Measurements from ENCODE around the gene CHRNA9. TPM values are rescaled to one million over a fixed set of nuclear protein-coding genes. Genes with fewer than 3 reads are reported as not detected.

CHRNA9 gene
- total RNA-seq, 2 experiments from 2014 or later, result not detected

- Histone ChIP-seq H3K9me3 (ENCODE audit: low read length) (peaks cover 11% of the 10 kb centered on the region), H3K27ac (ENCODE audit: low read depth, low read length, poor library complexity, severe bottlenecking) (peak overlapping the region; percentile 90), H3K4me2 (ENCODE audit: low read length) (peak overlapping the region; percentile 88), H3K4me3 (ENCODE audit: low read depth, low read length, poor library complexity, severe bottlenecking) (peak overlapping the region; percentile 58), H3K9me2 (ENCODE audit: insufficient read depth, low read length) (no peaks in the 10 kb centered on the region), H3K79me2 (ENCODE audit: insufficient read depth, low read depth, low read length) (peaks cover 4% of the 10 kb centered on the region; the same call in 1 of the 2 replicates), H3K36me3 (ENCODE audit: insufficient read depth, low read length) (no peaks in the 10 kb centered on the region; the same call in 1 of the 2 replicates), H2AFZ (ENCODE audit: low read length) (peak overlapping the region; percentile 52; the same call in 1 of the 2 replicates), H4K20me1 (ENCODE audit: insufficient read depth, low read length) (no peaks in the 10 kb centered on the region), H3K4me1 (ENCODE audit: insufficient read depth, low read length, poor library complexity, severe bottlenecking) (peaks cover 75% of the 10 kb centered on the region)
- CTCF ChIA-PET (ENCODE audit: unreplicated experiment), result interaction anchor here (1.1 to 2.2 kb wide), 6 partner anchors 10 to 154 kb away, joined by 3 to 8 read pairs (median 4); no protein-coding TSS in a partner anchor
- intact Hi-C loops (cut with micrococcal nuclease; ENCODE audit: unreplicated experiment), result loop anchor here (1.0 to 10.0 kb wide), 6 partner anchors 62 to 782 kb away; partner anchors contain the start of genes PDS5A, UBE2K and UGDH
- POLR2A ChIA-PET, result interaction anchor here (0.9 to 4.3 kb wide), 20 partner anchors 8 to 328 kb away, joined by 3 to 48 read pairs (median 4); partner anchors contain the start of gene RHOH
- peak; percentile 60 for DNase-seq (ENCODE audit: low spot score)
- BruUV-seq (replicated peaks), result TSS peak; percentile 61
- TF ChIP-seq EZH2phosphoT487 (IDR thresholded peaks at IDR 0.05; ENCODE audit: borderline replicate concordance, low read depth, low read length), result no peak
- no peak for TF ChIP-seq CTCF (conservative IDR thresholded peaks at IDR 0.05; ENCODE audit: low read length)
Measured at GRCh38 chr4:40306976-40307375, 28.2 kb upstream of the CHRNA9 start.

- Histone ChIP-seq H3K9me3 (ENCODE audit: low read length) (peaks cover 11% of the 10 kb centered on the region), H4K20me1 (ENCODE audit: insufficient read depth, low read length) (no peaks in the 10 kb centered on the region), H3K9me2 (ENCODE audit: insufficient read depth, low read length) (no peaks in the 10 kb centered on the region), H3K27ac (ENCODE audit: low read depth, low read length, poor library complexity, severe bottlenecking) (peak overlapping the region; percentile 90), H2AFZ (ENCODE audit: low read length) (peak overlapping the region; percentile 75; the same call in 1 of the 2 replicates), H3K79me2 (ENCODE audit: insufficient read depth, low read depth, low read length) (peaks cover 4% of the 10 kb centered on the region; the same call in 1 of the 2 replicates), H3K4me1 (ENCODE audit: insufficient read depth, low read length, poor library complexity, severe bottlenecking) (peaks cover 66% of the 10 kb centered on the region), H3K4me3 (ENCODE audit: low read depth, low read length, poor library complexity, severe bottlenecking) (peak overlapping the region; percentile 58), H3K36me3 (ENCODE audit: insufficient read depth, low read length) (no peaks in the 10 kb centered on the region; the same call in 1 of the 2 replicates), H3K4me2 (ENCODE audit: low read length) (peak overlapping the region; percentile 88)
- TF ChIP-seq CTCF (conservative IDR thresholded peaks at IDR 0.05; ENCODE audit: low read length) (peak; percentile 66), EZH2phosphoT487 (IDR thresholded peaks at IDR 0.05; ENCODE audit: borderline replicate concordance, low read depth, low read length) (no peak)
- DNase-seq (ENCODE audit: low spot score), result peak; percentile 87
- POLR2A ChIA-PET, result interaction anchor here (0.7 to 4.3 kb wide), 21 partner anchors 9 to 656 kb away, joined by 3 to 48 read pairs (median 5); partner anchors contain the start of gene RHOH
- CTCF ChIA-PET (ENCODE audit: unreplicated experiment), result interaction anchor here (1.1 to 2.2 kb wide), 8 partner anchors 9 to 252 kb away, joined by 3 to 11 read pairs (median 4); partner anchors contain the start of gene N4BP2
- TSS peak; percentile 91 for BruUV-seq (replicated peaks)
- intact Hi-C loops (cut with micrococcal nuclease; ENCODE audit: unreplicated experiment), result loop anchor here (1.0 to 10.0 kb wide), 9 partner anchors 63 to 783 kb away; partner anchors contain the start of genes N4BP2, PDS5A, RHOH and UBE2K
Measured at GRCh38 chr4:40307627-40308497, 27.3 kb upstream of the CHRNA9 start.
